Testis (tissue), 3 donors: ENCODE results near the gene KRT23. TPM values are rescaled to one million over a fixed set of nuclear protein-coding genes. Genes with fewer than 3 reads are reported as not detected.

Experiments used
- DNase-seq: peaks from one replicate; pipeline ENCODE4 v3.0.0-alpha.2; 2019
- H3K27ac ChIP-seq, 2 donors: fragments of 200-600 bp; sonication (generic); one replicate each; pipeline ENCODE4 v1.5.1; 2019
- H3K27me3 ChIP-seq: fragments of 200-600 bp; sonication (generic); one replicate; pipeline ENCODE4 v1.5.1; 2019
- H3K36me3 ChIP-seq: fragments of 200-600 bp; sonication (generic); one replicate; pipeline ENCODE4 v1.5.1; 2017; ENCODE audit warnings: low read depth; ENCODE audit errors: missing control alignments
- H3K4me1 ChIP-seq: fragments of 200-600 bp; sonication (generic); one replicate; pipeline ENCODE4 v1.5.1; 2019
- H3K4me3 ChIP-seq, 2 donors: fragments of 200-600 bp; sonication (generic); one replicate each; pipeline ENCODE4 v1.5.1; 2017 to 2019
- H3K9me3 ChIP-seq: fragments of 200-600 bp; sonication (generic); one replicate; pipeline ENCODE4 v1.5.1; 2017
- CTCF ChIP-seq, 3 experiments: fragments of 450-650 bp in 2 of 3; fragments of 200-600 bp in 1 of 3; sonication (generic) in 1 of 3; IDR thresholded peaks; one replicate each; pipeline ENCODE4 v1.5.1; 2016 to 2019; ENCODE audit warnings: antibody characterized with exemption in 3 of 3, mild to moderate bottlenecking in 2 of 3, moderate library complexity in 1 of 3
- POLR2A ChIP-seq: fragments of 450-650 bp; IDR thresholded peaks from one replicate; pipeline ENCODE4 v1.6.1; 2017; ENCODE audit warnings: antibody characterized with exemption, mild to moderate bottlenecking, moderate library complexity
- WGBS, 2 donors: methylation state at CpG; one replicate each; pipeline ENCODE4 v1.1.5; 2018; 5-methylcytosine and 5-hydroxymethylcytosine counted together
- intact Hi-C: fragments of 100-400 bp; cut with DNase I; formaldehyde crosslinking; loops from one replicate; pipeline ENCODE4 v1.15.1; 2023; ENCODE audit warnings: low total_unique reads
- polyA plus RNA-seq: library from polyadenylated mRNA; stranded (reverse); fragments of 350-450 nt; fragmentation: Illumina TruSeq; extraction: RNeasy Lipid Tissue Mini Kit (QIAGEN cat#74804); gene quantifications from one replicate; pipeline ENCODE4 v1.2.3, GENCODE V29; 2014; ENCODE audit warnings: low read depth, low replicate concordance; ENCODE audit not compliant: insufficient read depth
- total RNA-seq, 2 donors: library from RNA; depleted of rRNA; stranded (reverse); fragments of >200 nt; gene quantifications; one replicate each; pipeline ENCODE4 v1.2.3, GENCODE V29; 2016

KRT23 gene
- total and polyA plus RNA-seq, 3 donors from 2014 or later = 14.0 to 52.2 (median 17.3) TPM

GRCh38 chr17:40903129-40903847 lies 34.2 kb downstream of the KRT23 start:
- TF ChIP-seq CTCF (IDR thresholded peaks at IDR 0.05) = no peak
- no peak for TF ChIP-seq POLR2A
- DNase-seq = no peak
- Histone ChIP-seq H3K36me3 (no peaks in the 10 kb centered on the region), H3K9me3 (no peaks in the 10 kb centered on the region), H3K4me1 (no peaks in the 10 kb centered on the region), H3K27ac (no peak overlapping the region), H3K27me3 (no peaks in the 10 kb centered on the region), H3K4me3 (no peak overlapping the region)
- intact Hi-C loops = loop anchor here (10.0 kb wide), 1 partner anchor 422 kb away; no protein-coding TSS in a partner anchor
- 59 to 73% methylated on average over 12 of the region's 12 CpGs for WGBS, 2 donors

- DNase-seq = no peak
- 88 to 90% methylated on average over 4 of the region's 4 CpGs for WGBS, 2 donors
- Histone ChIP-seq H3K4me1 (no peaks in the 10 kb centered on the region), H3K27ac (no peak overlapping the region), H3K9me3 (no peaks in the 10 kb centered on the region), H3K4me3 (no peak overlapping the region), H3K36me3 (no peaks in the 10 kb centered on the region), H3K27me3 (no peaks in the 10 kb centered on the region)
- intact Hi-C loops = loop anchor here (10.0 kb wide), 1 partner anchor 422 kb away; no protein-coding TSS in a partner anchor
- TF ChIP-seq POLR2A = no peak
- TF ChIP-seq CTCF (IDR thresholded peaks at IDR 0.05) = no peak
Measured at GRCh38 chr17:40902498-40902897, 34.9 kb downstream of the KRT23 start.

- no peak for DNase-seq
- WGBS, 2 donors = 43 to 72% methylated on average over 1 of the region's 1 CpG
- Histone ChIP-seq H3K9me3 (no peaks in the 10 kb centered on the region), H3K4me1 (no peaks in the 10 kb centered on the region), H3K4me3 (no peak overlapping the region), H3K36me3 (no peaks in the 10 kb centered on the region), H3K27me3 (no peaks in the 10 kb centered on the region), H3K27ac (no peak overlapping the region)
- intact Hi-C loops = loop anchor here (10.0 kb wide), 1 partner anchor 423 kb away; no protein-coding TSS in a partner anchor
- no peak for TF ChIP-seq POLR2A
- no peak for TF ChIP-seq CTCF (IDR thresholded peaks at IDR 0.05)
Measured at GRCh38 chr17:40901981-40902474, 35.4 kb downstream of the KRT23 start.

GRCh38 chr17:40900809-40901356 lies 36.6 kb downstream of the KRT23 start:
- WGBS, 2 donors = 81 to 83% methylated on average over 5 of the region's 5 CpGs
- DNase-seq = no peak
- no peaks in the 10 kb centered on the region for H3K27me3 ChIP-seq
- H3K36me3 ChIP-seq = no peaks in the 10 kb centered on the region
- intact Hi-C loops = loop anchor here (10.0 kb wide), 1 partner anchor 424 kb away; no protein-coding TSS in a partner anchor
- no peaks in the 10 kb centered on the region for H3K9me3 ChIP-seq
- no peak overlapping the region for H3K4me3 ChIP-seq
- TF ChIP-seq POLR2A (no peak), CTCF (IDR thresholded peaks at IDR 0.05) (no peak)
- no peak overlapping the region for H3K27ac ChIP-seq
- no peaks in the 10 kb centered on the region for H3K4me1 ChIP-seq
